ENCODE measurements around the gene TMEM37. TPM values are rescaled to one million over a fixed set of nuclear protein-coding genes. Genes with fewer than 3 reads are reported as not detected.

Gene TMEM37
- total RNA-seq, 1 experiment from 2014 or later = 2.3 TPM

DNA sequence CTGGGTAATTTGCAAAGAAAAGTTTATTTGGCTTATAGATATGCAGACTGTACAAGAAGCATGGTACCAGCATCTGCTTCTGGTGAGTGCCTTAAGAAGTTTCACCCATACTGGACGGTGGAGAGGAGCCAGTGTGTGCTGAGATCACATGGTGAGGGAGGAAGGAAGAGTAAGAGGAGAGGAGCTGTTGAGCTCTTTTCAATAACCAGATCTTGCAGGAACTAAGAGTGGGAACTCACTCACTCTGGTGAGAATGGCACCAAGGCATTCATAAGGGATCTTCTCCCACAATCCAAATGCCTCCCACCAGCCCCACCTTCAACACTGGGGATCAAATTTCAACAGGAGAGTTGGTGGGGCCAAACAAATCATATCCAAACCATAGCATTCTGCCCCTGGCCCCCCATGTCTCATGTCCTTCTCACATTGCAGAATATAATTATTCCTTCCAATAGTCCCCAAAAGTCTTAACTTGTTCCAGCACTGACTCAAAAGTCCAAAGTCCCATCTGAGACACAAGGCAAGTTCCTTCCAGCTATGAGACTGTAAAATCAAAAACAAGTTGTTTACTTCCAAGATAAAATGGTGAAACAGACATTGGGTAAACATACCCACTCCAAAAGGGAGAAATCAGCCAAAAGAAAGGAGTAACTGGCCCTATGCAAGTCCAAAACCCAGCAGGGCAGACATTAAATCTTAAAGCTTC lies 11.7 kb upstream of the TMEM37 start:
- Histone ChIP-seq H3K27me3 (ENCODE audit: insufficient read depth, low read length) (no peaks in the 10 kb centered on the region), H3K36me3 (ENCODE audit: control insufficient read depth in 1 of 2, insufficient read depth in 2 of 2, low read length in 2 of 2) (no peaks in the 10 kb centered on the region), H3K9ac (ENCODE audit: low read length) (no peak overlapping the region), H3K4me3 (replicated peaks in 1 of 2; ENCODE audit: low read depth in 1 of 2, low read length in 2 of 2) (no peak overlapping the region), H3K9me2 (ENCODE audit: insufficient read depth) (no peaks in the 10 kb centered on the region), H3K4me1 (ENCODE audit: control insufficient read depth in 1 of 2, insufficient read depth in 2 of 2, low read length in 2 of 2) (no peaks in the 10 kb centered on the region), H2AFZ (ENCODE audit: low read depth, low read length, poor library complexity, severe bottlenecking) (no peak overlapping the region), H4K20me1 (ENCODE audit: insufficient read depth) (no peaks in the 10 kb centered on the region), H3K79me2 (ENCODE audit: insufficient read depth, low read length) (no peaks in the 10 kb centered on the region), H3K27ac (ENCODE audit: low read depth, low read length) (no peak overlapping the region), H3K4me2 (ENCODE audit: low read length) (no peak overlapping the region), H3K9me3 (ENCODE audit: control insufficient read depth in 1 of 2, insufficient read depth in 1 of 2, low read depth in 1 of 2, low read length in 2 of 2) (peaks cover 3 to 4% of the 10 kb centered on the region in 2 experiments; a peak in 2 of 4 replicates)
- BruUV-seq (replicated peaks) = no TSS peak
- ATAC-seq = no peak
- intact Hi-C loops (cut with micrococcal nuclease) = no loop called here
- ChIA-PET CTCF (no interaction called here), POLR2A (no interaction called here), RAD21 (ENCODE audit: low non-redundant PET in 1 of 2, low total read pairs in 2 of 2, uncharacterized antibody in 2 of 2, unreplicated experiment in 2 of 2) (no interaction called here)
- no peak for DNase-seq (ENCODE audit: low read depth, low spot score)
- TF ChIP-seq, protein P1, sequence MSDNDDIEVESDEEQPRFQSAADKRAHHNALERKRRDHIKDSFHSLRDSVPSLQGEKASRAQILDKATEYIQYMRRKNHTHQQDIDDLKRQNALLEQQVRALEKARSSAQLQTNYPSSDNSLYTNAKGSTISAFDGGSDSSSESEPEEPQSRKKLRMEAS (IDR thresholded peaks at IDR 0.05) = no peak
- TF ChIP-seq, protein P2, sequence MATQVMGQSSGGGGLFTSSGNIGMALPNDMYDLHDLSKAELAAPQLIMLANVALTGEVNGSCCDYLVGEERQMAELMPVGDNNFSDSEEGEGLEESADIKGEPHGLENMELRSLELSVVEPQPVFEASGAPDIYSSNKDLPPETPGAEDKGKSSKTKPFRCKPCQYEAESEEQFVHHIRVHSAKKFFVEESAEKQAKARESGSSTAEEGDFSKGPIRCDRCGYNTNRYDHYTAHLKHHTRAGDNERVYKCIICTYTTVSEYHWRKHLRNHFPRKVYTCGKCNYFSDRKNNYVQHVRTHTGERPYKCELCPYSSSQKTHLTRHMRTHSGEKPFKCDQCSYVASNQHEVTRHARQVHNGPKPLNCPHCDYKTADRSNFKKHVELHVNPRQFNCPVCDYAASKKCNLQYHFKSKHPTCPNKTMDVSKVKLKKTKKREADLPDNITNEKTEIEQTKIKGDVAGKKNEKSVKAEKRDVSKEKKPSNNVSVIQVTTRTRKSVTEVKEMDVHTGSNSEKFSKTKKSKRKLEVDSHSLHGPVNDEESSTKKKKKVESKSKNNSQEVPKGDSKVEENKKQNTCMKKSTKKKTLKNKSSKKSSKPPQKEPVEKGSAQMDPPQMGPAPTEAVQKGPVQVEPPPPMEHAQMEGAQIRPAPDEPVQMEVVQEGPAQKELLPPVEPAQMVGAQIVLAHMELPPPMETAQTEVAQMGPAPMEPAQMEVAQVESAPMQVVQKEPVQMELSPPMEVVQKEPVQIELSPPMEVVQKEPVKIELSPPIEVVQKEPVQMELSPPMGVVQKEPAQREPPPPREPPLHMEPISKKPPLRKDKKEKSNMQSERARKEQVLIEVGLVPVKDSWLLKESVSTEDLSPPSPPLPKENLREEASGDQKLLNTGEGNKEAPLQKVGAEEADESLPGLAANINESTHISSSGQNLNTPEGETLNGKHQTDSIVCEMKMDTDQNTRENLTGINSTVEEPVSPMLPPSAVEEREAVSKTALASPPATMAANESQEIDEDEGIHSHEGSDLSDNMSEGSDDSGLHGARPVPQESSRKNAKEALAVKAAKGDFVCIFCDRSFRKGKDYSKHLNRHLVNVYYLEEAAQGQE (IDR thresholded peaks at IDR 0.05; ENCODE audit: low read depth) = no peak
- TF ChIP-seq SRF (IDR thresholded peaks at IDR 0.05; ENCODE audit: low read depth) = no peak
- no peak for TF ChIP-seq ZFX (IDR thresholded peaks at IDR 0.05)
- TF ChIP-seq ZBTB33 (IDR thresholded peaks at IDR 0.05; ENCODE audit: extremely low read depth, insufficient replicate concordance, low read length) = no peak
- TF ChIP-seq, protein P3, sequence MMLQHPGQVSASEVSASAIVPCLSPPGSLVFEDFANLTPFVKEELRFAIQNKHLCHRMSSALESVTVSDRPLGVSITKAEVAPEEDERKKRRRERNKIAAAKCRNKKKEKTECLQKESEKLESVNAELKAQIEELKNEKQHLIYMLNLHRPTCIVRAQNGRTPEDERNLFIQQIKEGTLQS (IDR thresholded peaks at IDR 0.05) = no peak
- TF ChIP-seq ELF1 (IDR thresholded peaks at IDR 0.05; ENCODE audit: borderline replicate concordance, low read depth) = no peak
- TF ChIP-seq CBX3 (IDR thresholded peaks at IDR 0.05; ENCODE audit: low read depth) = no peak
- no peak for TF ChIP-seq EGR1 (IDR thresholded peaks at IDR 0.05; ENCODE audit: low read depth)
- TF ChIP-seq POLR2AphosphoS5 (IDR thresholded peaks at IDR 0.05; ENCODE audit: low read depth, low read length) = no peak
- no peak for TF ChIP-seq CEBPB (IDR thresholded peaks at IDR 0.05; ENCODE audit: low read depth)
- no peak for TF ChIP-seq CTCF (IDR thresholded peaks at IDR 0.05 in 2 of 3, conservative IDR thresholded peaks at IDR 0.05 in 1 of 3; ENCODE audit: borderline replicate concordance in 1 of 3, insufficient read depth in 1 of 3, low read depth in 2 of 3, low read length in 2 of 3)
- no peak for TF ChIP-seq EZH2phosphoT487 (IDR thresholded peaks at IDR 0.05; ENCODE audit: borderline replicate concordance)
- no peak for TF ChIP-seq TCF7L2 (IDR thresholded peaks at IDR 0.05; ENCODE audit: borderline replicate concordance, extremely low read depth, insufficient read depth, insufficient read length)
- TF ChIP-seq JUND (IDR thresholded peaks at IDR 0.05) = no peak
- no peak for TF ChIP-seq RAD21 (IDR thresholded peaks at IDR 0.05; ENCODE audit: low read depth)
- TF ChIP-seq SP1 (IDR thresholded peaks at IDR 0.05; ENCODE audit: low read depth) = no peak
- no peak for TF ChIP-seq YY1 (IDR thresholded peaks at IDR 0.05; ENCODE audit: extremely low read depth, insufficient replicate concordance, low read depth, low read length)

All from HCT116 (cell line).